Hepatocyte (in vitro differentiated cells): ENCODE data around the gene FBXO9. TPM values are rescaled to one million over a fixed set of nuclear protein-coding genes. Genes with fewer than 3 reads are reported as not detected.
A peak's percentile ranks its signal among the peaks of the same experiment; 100 is the strongest.

Experiments used
- DNase-seq: peaks from one replicate; pipeline ENCODE4 v3.0.0-alpha.2; 2016; ENCODE audit warnings: low spot score
- H2AFZ ChIP-seq: fragments of 200-600 bp; sonication (generic); 2 replicates; pipeline ENCODE4 v1.6.0; 2016; ENCODE audit warnings: antibody characterized with exemption, mild to moderate bottlenecking
- H3K27ac ChIP-seq: fragments of 200-600 bp; sonication (generic); 2 replicates; pipeline ENCODE4 v1.5.1; 2016; ENCODE audit warnings: mild to moderate bottlenecking
- H3K27me3 ChIP-seq: fragments of 200-600 bp; sonication (generic); 2 replicates; pipeline ENCODE4 v1.6.1; 2016
- H3K36me3 ChIP-seq: fragments of 200-600 bp; sonication (generic); replicated peaks from 2 replicates; pipeline ENCODE4 v1.5.1; 2016; ENCODE audit warnings: low read depth; ENCODE audit not compliant: insufficient read depth
- H3K4me1 ChIP-seq: fragments of 200-600 bp; sonication (generic); 2 replicates; pipeline ENCODE4 v1.5.1; 2016; ENCODE audit warnings: mild to moderate bottlenecking, moderate library complexity; ENCODE audit not compliant: insufficient read depth
- H3K4me2 ChIP-seq: fragments of 200-600 bp; sonication (generic); 2 replicates; pipeline ENCODE4 v1.6.0; 2016
- H3K4me3 ChIP-seq: fragments of 200-600 bp; sonication (generic); 2 replicates; pipeline ENCODE4 v1.5.1; 2016; ENCODE audit warnings: mild to moderate bottlenecking
- H3K79me2 ChIP-seq: fragments of 200-600 bp; sonication (generic); 2 replicates; pipeline ENCODE4 v1.6.0; 2017; ENCODE audit warnings: mild to moderate bottlenecking
- H3K9me2 ChIP-seq: fragments of 200-600 bp; sonication (generic); replicated peaks from 2 replicates; pipeline ENCODE4 v1.6.0; 2017; ENCODE audit warnings: mild to moderate bottlenecking; ENCODE audit not compliant: insufficient read depth
- H3K9me3 ChIP-seq: fragments of 200-600 bp; sonication (generic); 2 replicates; pipeline ENCODE4 v1.5.1; 2016; ENCODE audit warnings: low read depth, mild to moderate bottlenecking
- H4K20me1 ChIP-seq: fragments of 200-600 bp; sonication (generic); 2 replicates; pipeline ENCODE4 v1.6.0; 2016; ENCODE audit warnings: mild to moderate bottlenecking; ENCODE audit not compliant: insufficient read depth, poor library complexity, severe bottlenecking
- CTCF ChIP-seq: fragments of 200-600 bp; sonication (generic); IDR thresholded peaks from 2 replicates; pipeline ENCODE4 v1.5.1; 2016; ENCODE audit warnings: antibody characterized with exemption, mild to moderate bottlenecking; ENCODE audit not compliant: poor library complexity
- EZH2 ChIP-seq: fragments of 200-600 bp; sonication (generic); IDR thresholded peaks from 2 replicates; pipeline ENCODE4 v1.6.1; 2016; ENCODE audit warnings: antibody characterized with exemption, mild to moderate bottlenecking, borderline replicate concordance
- EZH2phosphoT487 ChIP-seq: fragments of 200-600 bp; sonication (generic); IDR thresholded peaks from one replicate; pipeline ENCODE4 v1.6.1; 2018; ENCODE audit warnings: antibody characterized with exemption, mild to moderate bottlenecking, low read depth, moderate library complexity; ENCODE audit not compliant: unreplicated experiment, severe bottlenecking
- WGBS: methylation state at CpG from one replicate; pipeline ENCODE4 v1.1.6; 2016; ENCODE audit warnings: low lambda C conversion rate; ENCODE audit errors: missing lambda C conversion rate; 5-methylcytosine and 5-hydroxymethylcytosine counted together
- polyA plus RNA-seq: library from polyadenylated mRNA; unstranded; fragments of >200 nt; fragmentation: Nextera tagmentation; extraction: Ambion mirVana; gene quantifications from 2 replicates; pipeline ENCODE4 v1.2.1, GENCODE V29; 2016
- total RNA-seq: library from RNA; depleted of rRNA; stranded (reverse); fragments of >200 nt; gene quantifications from 2 replicates; pipeline ENCODE4 v1.2.3, GENCODE V29; 2014

FBXO9 gene
- total and polyA plus RNA-seq, 2 experiments from 2014 or later: 33.3 to 79.8 TPM

- H3K79me2 ChIP-seq: no peaks in the 10 kb centered on the region
- H4K20me1 ChIP-seq: no peaks in the 10 kb centered on the region
- peak overlapping the region; percentile 9 for H3K27ac ChIP-seq
- no peaks in the 10 kb centered on the region for H3K27me3 ChIP-seq
- DNase-seq: no peak
- no peaks in the 10 kb centered on the region for H3K9me3 ChIP-seq
- H3K4me3 ChIP-seq: no peak overlapping the region
- TF ChIP-seq CTCF (no peak), EZH2 (no peak), EZH2phosphoT487 (no peak)
- H3K4me1 ChIP-seq: no peaks in the 10 kb centered on the region
- no peak overlapping the region for H3K4me2 ChIP-seq
- no peaks in the 10 kb centered on the region for H3K9me2 ChIP-seq
- 80% methylated on average over 3 of the region's 3 CpGs for WGBS
- no peaks in the 10 kb centered on the region for H3K36me3 ChIP-seq
- H2AFZ ChIP-seq: no peak overlapping the region
These were observed 77.6 kb downstream of the FBXO9 start for GRCh38 chr6:53142810-53143209.

GRCh38 chr6:53143710-53144109, 78.5 kb downstream of the FBXO9 start:
- H3K9me2 ChIP-seq: no peaks in the 10 kb centered on the region
- WGBS: 71% methylated on average over 3 of the region's 3 CpGs
- no peaks in the 10 kb centered on the region for H4K20me1 ChIP-seq
- no peaks in the 10 kb centered on the region for H3K27me3 ChIP-seq
- no peaks in the 10 kb centered on the region for H3K4me1 ChIP-seq
- H3K36me3 ChIP-seq: no peaks in the 10 kb centered on the region
- TF ChIP-seq CTCF (no peak), EZH2phosphoT487 (no peak), EZH2 (no peak)
- H2AFZ ChIP-seq: no peak overlapping the region
- no peaks in the 10 kb centered on the region for H3K9me3 ChIP-seq
- H3K4me2 ChIP-seq: no peak overlapping the region
- H3K27ac ChIP-seq: peak overlapping the region; percentile 9
- no peak overlapping the region for H3K4me3 ChIP-seq
- H3K79me2 ChIP-seq: no peaks in the 10 kb centered on the region
- no peak for DNase-seq

- no peaks in the 10 kb centered on the region for H3K9me2 ChIP-seq
- H3K27me3 ChIP-seq: no peaks in the 10 kb centered on the region
- no peak for DNase-seq
- no peaks in the 10 kb centered on the region for H3K36me3 ChIP-seq
- no peaks in the 10 kb centered on the region for H3K4me1 ChIP-seq
- no peak overlapping the region for H3K4me3 ChIP-seq
- no peak overlapping the region for H3K4me2 ChIP-seq
- H3K9me3 ChIP-seq: no peaks in the 10 kb centered on the region
- no peaks in the 10 kb centered on the region for H4K20me1 ChIP-seq
- 97% methylated on average over 2 of the region's 2 CpGs for WGBS
- no peak overlapping the region for H3K27ac ChIP-seq
- no peak overlapping the region for H2AFZ ChIP-seq
- no peak for TF ChIP-seq EZH2phosphoT487
- TF ChIP-seq CTCF: no peak
- TF ChIP-seq EZH2: no peak
- H3K79me2 ChIP-seq: no peaks in the 10 kb centered on the region
These were observed 79.6 kb downstream of the FBXO9 start for GRCh38 chr6:53144802-53145201.

- Histone ChIP-seq H4K20me1 (no peaks in the 10 kb centered on the region), H3K9me2 (no peaks in the 10 kb centered on the region), H3K4me2 (no peak within 1 kb of the TSS), H3K79me2 (no peaks in the 10 kb centered on the region), H3K9me3 (no peaks in the 10 kb centered on the region), H3K4me1 (no peaks in the 10 kb centered on the region), H2AFZ (no peak within 1 kb of the TSS), H3K27me3 (no peaks in the 10 kb centered on the region), H3K4me3 (no peak within 1 kb of the TSS), H3K27ac (no peak within 1 kb of the TSS), H3K36me3 (no peaks in the 10 kb centered on the region)
- no peak for TF ChIP-seq EZH2
- no peak for TF ChIP-seq CTCF
- WGBS: 97% methylated on average over 5 of the region's 5 CpGs
- no peak for DNase-seq
These were observed 83.5 kb downstream of the FBXO9 start, which contains the start of gene GCM1 for GRCh38 chr6:53148684-53149083. TSS of gene GCM1 (minus strand) at chr6:53148841. CDS start at chr6:53145632, 3,209 bp downstream.
